ENCODE data around the gene RPS26.

- no peak for TF ChIP-seq POLR2AphosphoS5 (IDR thresholded peaks at IDR 0.05)
- no peak for TF ChIP-seq POLR2A (IDR thresholded peaks at IDR 0.05)
- TF ChIP-seq, protein P1, sequence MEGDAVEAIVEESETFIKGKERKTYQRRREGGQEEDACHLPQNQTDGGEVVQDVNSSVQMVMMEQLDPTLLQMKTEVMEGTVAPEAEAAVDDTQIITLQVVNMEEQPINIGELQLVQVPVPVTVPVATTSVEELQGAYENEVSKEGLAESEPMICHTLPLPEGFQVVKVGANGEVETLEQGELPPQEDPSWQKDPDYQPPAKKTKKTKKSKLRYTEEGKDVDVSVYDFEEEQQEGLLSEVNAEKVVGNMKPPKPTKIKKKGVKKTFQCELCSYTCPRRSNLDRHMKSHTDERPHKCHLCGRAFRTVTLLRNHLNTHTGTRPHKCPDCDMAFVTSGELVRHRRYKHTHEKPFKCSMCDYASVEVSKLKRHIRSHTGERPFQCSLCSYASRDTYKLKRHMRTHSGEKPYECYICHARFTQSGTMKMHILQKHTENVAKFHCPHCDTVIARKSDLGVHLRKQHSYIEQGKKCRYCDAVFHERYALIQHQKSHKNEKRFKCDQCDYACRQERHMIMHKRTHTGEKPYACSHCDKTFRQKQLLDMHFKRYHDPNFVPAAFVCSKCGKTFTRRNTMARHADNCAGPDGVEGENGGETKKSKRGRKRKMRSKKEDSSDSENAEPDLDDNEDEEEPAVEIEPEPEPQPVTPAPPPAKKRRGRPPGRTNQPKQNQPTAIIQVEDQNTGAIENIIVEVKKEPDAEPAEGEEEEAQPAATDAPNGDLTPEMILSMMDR (IDR thresholded peaks at IDR 0.05) = no peak
Measured at GRCh38 chr12:56053407-56053893, 11.7 kb downstream of the RPS26 start.

Data from gastroesophageal sphincter (tissue), 3 donors.